HFFc6 (cell line): Measurements from ENCODE around the gene LRRD1. TPM values are rescaled to one million over a fixed set of nuclear protein-coding genes. Genes with fewer than 3 reads are reported as not detected.

Experiments
- DNase-seq: peaks from one replicate; pipeline ENCODE4 v3.0.0-alpha.2; 2018
- H3K27ac Mint-ChIP-seq: 2 replicates; pipeline ENCODE4 v1.8.0; 2020; ENCODE audit warnings: mild to moderate bottlenecking, mixed read lengths
- H3K27me3 Mint-ChIP-seq: 2 replicates; pipeline ENCODE4 v1.8.0; 2021; ENCODE audit warnings: mild to moderate bottlenecking, moderate library complexity, mixed read lengths; ENCODE audit not compliant: insufficient read depth
- H3K36me3 Mint-ChIP-seq: 2 replicates; pipeline ENCODE4 v1.8.0; 2021; ENCODE audit warnings: low read depth, mixed read lengths
- H3K4me1 Mint-ChIP-seq: 2 replicates; pipeline ENCODE4 v1.8.0; 2020; ENCODE audit warnings: low read depth, mixed read lengths
- H3K4me3 Mint-ChIP-seq: 2 replicates; pipeline ENCODE4 v1.8.0; 2020; ENCODE audit warnings: mild to moderate bottlenecking, moderate library complexity, mixed read lengths
- H3K9me3 Mint-ChIP-seq: 2 replicates; pipeline ENCODE4 v1.8.0; 2020; ENCODE audit warnings: mild to moderate bottlenecking, mixed read lengths
- microRNA-seq: library from miRNA; unstranded; fragments of <30 nt; microRNA quantifications from one replicate; pipeline ENCODE4, GENCODE V29; 2019
- total RNA-seq, 6 experiments: library from RNA; stranded (reverse); fragmentation: NEBNext Ultra II Directional; extraction: Animal tissue kit (Norgen Biotek cat#: 25700); gene quantifications; 2 replicates in 1 of 6; 3 replicates in 5 of 6; pipeline ENCODE4 v1.2.3, GENCODE V29; 2021
- TF ChIP-seq, protein P1 (sequence below): fragments of 200-600 bp; sonication (generic); IDR thresholded peaks from 2 replicates; pipeline ENCODE4 v1.5.0; 2021; ENCODE audit warnings: antibody characterized with exemption, mild to moderate bottlenecking

Gene LRRD1
- total RNA-seq, 6 experiments from 2014 or later = not detected

GRCh38 chr7:92100534-92100933 lies 78.4 kb downstream of the LRRD1 start:
- Mint-ChIP-seq H3K9me3 (no peaks in the 10 kb centered on the region), H3K4me3 (no peak overlapping the region), H3K36me3 (peaks cover 21% of the 10 kb centered on the region), H3K27ac (no peak overlapping the region), H3K4me1 (peaks cover 8% of the 10 kb centered on the region), H3K27me3 (no peaks in the 10 kb centered on the region)
- TF ChIP-seq, protein P1, sequence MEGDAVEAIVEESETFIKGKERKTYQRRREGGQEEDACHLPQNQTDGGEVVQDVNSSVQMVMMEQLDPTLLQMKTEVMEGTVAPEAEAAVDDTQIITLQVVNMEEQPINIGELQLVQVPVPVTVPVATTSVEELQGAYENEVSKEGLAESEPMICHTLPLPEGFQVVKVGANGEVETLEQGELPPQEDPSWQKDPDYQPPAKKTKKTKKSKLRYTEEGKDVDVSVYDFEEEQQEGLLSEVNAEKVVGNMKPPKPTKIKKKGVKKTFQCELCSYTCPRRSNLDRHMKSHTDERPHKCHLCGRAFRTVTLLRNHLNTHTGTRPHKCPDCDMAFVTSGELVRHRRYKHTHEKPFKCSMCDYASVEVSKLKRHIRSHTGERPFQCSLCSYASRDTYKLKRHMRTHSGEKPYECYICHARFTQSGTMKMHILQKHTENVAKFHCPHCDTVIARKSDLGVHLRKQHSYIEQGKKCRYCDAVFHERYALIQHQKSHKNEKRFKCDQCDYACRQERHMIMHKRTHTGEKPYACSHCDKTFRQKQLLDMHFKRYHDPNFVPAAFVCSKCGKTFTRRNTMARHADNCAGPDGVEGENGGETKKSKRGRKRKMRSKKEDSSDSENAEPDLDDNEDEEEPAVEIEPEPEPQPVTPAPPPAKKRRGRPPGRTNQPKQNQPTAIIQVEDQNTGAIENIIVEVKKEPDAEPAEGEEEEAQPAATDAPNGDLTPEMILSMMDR = no peak
- DNase-seq = no peak

DNA sequence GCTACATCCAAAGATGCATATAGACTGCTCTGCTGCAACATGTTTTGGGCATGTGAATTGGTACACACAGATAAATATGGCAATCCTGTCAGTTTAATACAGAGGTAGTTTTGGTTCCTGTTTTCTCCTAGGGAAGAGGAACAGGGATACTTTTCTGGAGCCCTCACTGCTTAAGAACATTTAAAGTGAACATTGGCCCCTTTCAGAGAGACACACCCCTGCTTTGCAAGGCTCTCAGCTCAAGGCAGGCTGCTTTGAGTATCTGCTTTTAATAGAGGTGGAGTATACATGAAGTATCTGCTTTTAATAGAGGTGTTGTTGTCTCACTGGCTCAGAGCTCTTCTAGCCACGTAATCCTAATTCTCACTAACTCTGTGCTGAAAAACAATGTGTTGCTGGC lies 83.6 kb downstream of the LRRD1 start:
- DNase-seq = no peak
- peaks cover 20% of the 10 kb centered on the region for H3K4me1 Mint-ChIP-seq
- H3K9me3 Mint-ChIP-seq = no peaks in the 10 kb centered on the region
- no peaks in the 10 kb centered on the region for H3K27me3 Mint-ChIP-seq
- no peak overlapping the region for H3K27ac Mint-ChIP-seq
- no peak overlapping the region for H3K4me3 Mint-ChIP-seq
- TF ChIP-seq, protein P1 = no peak
- H3K36me3 Mint-ChIP-seq = peaks cover 20% of the 10 kb centered on the region

Small RNAs within 50 kb of the gene (microRNA-seq; reads per million reads assigned to microRNA genes)
- gene MIR1285-1 = not detected

Other genes with a start within 250 kb of the LRRD1 start
- 10 to 100 TPM; 24.6 to 30.4 (median 26.4) TPM for gene AKAP9, start 238.3 kb downstream of the LRRD1 start, total RNA-seq
- 10 to 100 TPM; 34.9 to 43.8 (median 38.2) TPM for gene CYP51A1, start 44.7 kb downstream of the LRRD1 start, total RNA-seq
- 10 to 100 TPM; 25.9 to 29.3 (median 28.0) TPM for gene KRIT1, start 66.8 kb upstream of the LRRD1 start, total RNA-seq
- 10 to 100 TPM; 52.7 to 68.4 (median 63.8) TPM for gene ANKIB1, start 66.8 kb upstream of the LRRD1 start, total RNA-seq